Measurements from ENCODE around the gene TUBB2B.

The TUBB2B gene

DNA sequence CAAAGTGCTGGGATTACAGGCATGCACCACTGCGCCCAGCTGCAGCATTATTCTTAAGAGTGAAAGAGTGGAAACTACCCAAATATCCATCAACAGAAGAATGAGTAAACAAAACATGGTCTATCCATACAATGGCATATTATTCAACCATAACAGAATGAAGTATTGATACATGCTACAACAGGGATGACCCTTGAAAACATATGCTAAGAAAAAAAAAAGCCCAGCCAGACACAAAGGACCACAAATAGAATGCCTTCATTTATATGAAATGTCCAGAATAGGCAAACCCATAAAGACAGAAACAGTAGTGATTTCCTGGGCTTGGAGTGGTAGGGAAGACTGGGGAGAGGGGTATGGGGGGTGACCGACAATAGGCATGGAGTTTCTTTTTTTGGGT lies 7.1 kb downstream of the TUBB2B start:
- Histone ChIP-seq H3K27ac (ENCODE audit: low read length) (no peak overlapping the region), H2AFZ (ENCODE audit: low read depth, low read length) (no peak overlapping the region), H4K20me1 (ENCODE audit: insufficient read depth, low read length) (no peaks in the 10 kb centered on the region), H3K27me3 (ENCODE audit: low read depth, low read length) (peaks cover 33% of the 10 kb centered on the region), H3K36me3 (replicated peaks; ENCODE audit: low read depth, low read length) (no peaks in the 10 kb centered on the region), H3K4me2 (ENCODE audit: low read length) (no peak overlapping the region), H3K9ac (ENCODE audit: low read length) (no peak overlapping the region), H3K9me3 (ENCODE audit: insufficient read depth, low read length) (no peaks in the 10 kb centered on the region), H3K4me1 (ENCODE audit: low read length) (peaks cover 4% of the 10 kb centered on the region; the same call in 1 of the 2 replicates), H3K79me2 (ENCODE audit: low read length) (no peaks in the 10 kb centered on the region), H3K4me3 (ENCODE audit: low read length) (no peak overlapping the region)
- TF ChIP-seq, protein P1, sequence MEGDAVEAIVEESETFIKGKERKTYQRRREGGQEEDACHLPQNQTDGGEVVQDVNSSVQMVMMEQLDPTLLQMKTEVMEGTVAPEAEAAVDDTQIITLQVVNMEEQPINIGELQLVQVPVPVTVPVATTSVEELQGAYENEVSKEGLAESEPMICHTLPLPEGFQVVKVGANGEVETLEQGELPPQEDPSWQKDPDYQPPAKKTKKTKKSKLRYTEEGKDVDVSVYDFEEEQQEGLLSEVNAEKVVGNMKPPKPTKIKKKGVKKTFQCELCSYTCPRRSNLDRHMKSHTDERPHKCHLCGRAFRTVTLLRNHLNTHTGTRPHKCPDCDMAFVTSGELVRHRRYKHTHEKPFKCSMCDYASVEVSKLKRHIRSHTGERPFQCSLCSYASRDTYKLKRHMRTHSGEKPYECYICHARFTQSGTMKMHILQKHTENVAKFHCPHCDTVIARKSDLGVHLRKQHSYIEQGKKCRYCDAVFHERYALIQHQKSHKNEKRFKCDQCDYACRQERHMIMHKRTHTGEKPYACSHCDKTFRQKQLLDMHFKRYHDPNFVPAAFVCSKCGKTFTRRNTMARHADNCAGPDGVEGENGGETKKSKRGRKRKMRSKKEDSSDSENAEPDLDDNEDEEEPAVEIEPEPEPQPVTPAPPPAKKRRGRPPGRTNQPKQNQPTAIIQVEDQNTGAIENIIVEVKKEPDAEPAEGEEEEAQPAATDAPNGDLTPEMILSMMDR (IDR thresholded peaks at IDR 0.05; ENCODE audit: low read depth, low read length): no peak
- no peak for TF ChIP-seq EZH2phosphoT487 (IDR thresholded peaks at IDR 0.05; ENCODE audit: low read depth)

DNA sequence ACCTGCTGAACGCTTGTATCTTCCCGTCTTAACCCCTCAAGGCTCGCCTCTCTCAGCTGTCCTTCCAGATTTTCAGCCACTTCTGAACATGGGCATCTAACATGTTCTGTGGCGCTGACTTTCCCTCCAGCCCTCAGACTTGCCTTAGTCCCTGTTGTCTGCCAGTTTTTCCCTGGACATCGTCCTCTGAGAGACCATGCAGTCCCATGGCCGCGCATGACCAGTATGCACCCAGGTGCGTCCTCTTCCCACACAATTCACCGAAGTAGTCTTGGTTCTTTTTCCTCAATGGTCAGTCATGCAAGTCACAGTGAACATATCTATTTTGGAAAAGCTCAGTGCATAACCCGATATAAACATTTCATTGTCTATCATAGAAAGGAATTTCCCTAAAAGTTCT lies 9.2 kb downstream of the TUBB2B start:
- Histone ChIP-seq H4K20me1 (ENCODE audit: insufficient read depth, low read length) (no peaks in the 10 kb centered on the region), H3K79me2 (ENCODE audit: low read length) (no peaks in the 10 kb centered on the region), H3K4me3 (ENCODE audit: low read length) (no peak overlapping the region), H3K4me1 (ENCODE audit: low read length) (peaks cover 4% of the 10 kb centered on the region; the same call in 1 of the 2 replicates), H3K9ac (ENCODE audit: low read length) (no peak overlapping the region), H3K27me3 (ENCODE audit: low read depth, low read length) (peaks cover 30% of the 10 kb centered on the region), H3K4me2 (ENCODE audit: low read length) (no peak overlapping the region), H3K36me3 (replicated peaks; ENCODE audit: low read depth, low read length) (no peaks in the 10 kb centered on the region), H3K27ac (ENCODE audit: low read length) (no peak overlapping the region), H3K9me3 (ENCODE audit: insufficient read depth, low read length) (no peaks in the 10 kb centered on the region), H2AFZ (ENCODE audit: low read depth, low read length) (no peak overlapping the region)
- no peak for TF ChIP-seq EZH2phosphoT487 (IDR thresholded peaks at IDR 0.05; ENCODE audit: low read depth)
- TF ChIP-seq, protein P1 (IDR thresholded peaks at IDR 0.05; ENCODE audit: low read depth, low read length): no peak

DNA sequence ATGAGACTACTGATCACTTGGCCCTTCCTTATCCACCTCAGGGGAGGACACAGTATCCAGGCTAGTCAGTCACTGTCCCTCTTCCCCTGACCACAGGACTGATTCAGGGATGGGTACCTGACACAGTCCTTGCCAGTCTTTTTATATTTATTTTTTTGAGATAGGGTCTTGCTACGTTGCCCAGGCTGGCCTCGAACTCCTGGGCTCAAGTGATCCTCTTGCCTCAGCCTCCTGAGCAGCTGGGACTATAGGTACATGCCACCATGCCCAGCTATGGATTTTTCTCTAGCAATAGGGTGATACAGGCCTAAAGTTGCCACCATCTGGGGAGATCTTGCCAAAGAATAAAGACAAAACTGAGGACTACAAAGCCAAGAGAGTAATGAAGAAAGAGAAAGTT lies 10.2 kb downstream of the TUBB2B start:
- TF ChIP-seq, protein P1 (IDR thresholded peaks at IDR 0.05; ENCODE audit: low read depth, low read length): no peak
- TF ChIP-seq EZH2phosphoT487 (IDR thresholded peaks at IDR 0.05; ENCODE audit: low read depth): no peak
- Histone ChIP-seq H4K20me1 (ENCODE audit: insufficient read depth, low read length) (no peaks in the 10 kb centered on the region), H3K4me3 (ENCODE audit: low read length) (no peak overlapping the region), H3K4me2 (ENCODE audit: low read length) (no peak overlapping the region), H3K27ac (ENCODE audit: low read length) (no peak overlapping the region), H3K9ac (ENCODE audit: low read length) (no peak overlapping the region), H3K36me3 (replicated peaks; ENCODE audit: low read depth, low read length) (no peaks in the 10 kb centered on the region), H3K9me3 (ENCODE audit: insufficient read depth, low read length) (no peaks in the 10 kb centered on the region), H2AFZ (ENCODE audit: low read depth, low read length) (no peak overlapping the region), H3K27me3 (ENCODE audit: low read depth, low read length) (peaks cover 30% of the 10 kb centered on the region), H3K4me1 (ENCODE audit: low read length) (peaks cover 4% of the 10 kb centered on the region; the same call in 1 of the 2 replicates), H3K79me2 (ENCODE audit: low read length) (no peaks in the 10 kb centered on the region)

DNA sequence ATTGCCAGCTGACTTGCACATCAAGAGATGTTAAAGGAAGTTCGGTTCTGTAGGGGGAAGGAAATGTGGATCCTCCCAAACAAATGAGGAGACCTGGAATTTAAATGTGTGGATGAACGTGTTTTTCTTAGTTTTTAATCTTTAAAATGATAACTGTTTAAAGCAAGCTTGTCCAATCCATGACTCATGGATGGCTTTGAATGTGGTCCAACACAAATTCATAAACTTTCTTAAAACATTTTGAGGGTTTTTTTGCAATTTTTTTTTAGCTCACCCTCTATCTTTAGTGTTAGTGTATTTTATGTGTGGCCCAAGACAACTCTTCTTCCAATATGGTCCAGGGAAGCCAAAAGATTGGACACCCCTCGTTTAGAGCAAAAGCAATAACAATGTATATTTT lies 12.6 kb downstream of the TUBB2B start:
- Histone ChIP-seq H3K27ac (ENCODE audit: low read length) (no peak overlapping the region), H3K9ac (ENCODE audit: low read length) (no peak overlapping the region), H3K4me1 (ENCODE audit: low read length) (peaks cover 5% of the 10 kb centered on the region), H4K20me1 (ENCODE audit: insufficient read depth, low read length) (no peaks in the 10 kb centered on the region), H3K4me2 (ENCODE audit: low read length) (no peak overlapping the region), H3K36me3 (replicated peaks; ENCODE audit: low read depth, low read length) (no peaks in the 10 kb centered on the region), H3K4me3 (ENCODE audit: low read length) (no peak overlapping the region), H2AFZ (ENCODE audit: low read depth, low read length) (no peak overlapping the region), H3K9me3 (ENCODE audit: insufficient read depth, low read length) (no peaks in the 10 kb centered on the region), H3K27me3 (ENCODE audit: low read depth, low read length) (peaks cover 22% of the 10 kb centered on the region), H3K79me2 (ENCODE audit: low read length) (no peaks in the 10 kb centered on the region)
- no peak for TF ChIP-seq EZH2phosphoT487 (IDR thresholded peaks at IDR 0.05; ENCODE audit: low read depth)
- TF ChIP-seq, protein P1 (IDR thresholded peaks at IDR 0.05; ENCODE audit: low read depth, low read length): no peak
